NCI-H460 (cell line): ENCODE data around the gene COQ8A. TPM values are rescaled to one million over a fixed set of nuclear protein-coding genes. Genes with fewer than 3 reads are reported as not detected.
"Not testable (repeated sequence)": the region's sequence is repeated elsewhere in the genome, so short reads cannot be mapped to it uniquely, and the experiment has no call there.

Source experiments
- DNase-seq: peaks from one replicate; pipeline ENCODE4 v3.0.0-alpha.2; 2016; ENCODE audit warnings: low read depth; ENCODE audit errors: extremely low read depth
- small RNA-seq, 2 experiments: library from RNA; depleted of rRNA; stranded (forward); fragments of <200 nt; gene quantifications; one replicate each; pipeline ENCODE3, GENCODE V24; 2014
- total RNA-seq: library from RNA; depleted of rRNA; stranded (reverse); fragments of >200 nt; shearing (Covaris generic); gene quantifications from 2 replicates; pipeline ENCODE4 v1.2.3, GENCODE V29; 2014; rRNA removed

Gene COQ8A
- total RNA-seq, 1 experiment from 2014 or later: 24.7 TPM

GRCh38 chr1:226999579-226999978 is 59.5 kb downstream of the COQ8A start:
- not testable (repeated sequence) for DNase-seq

GRCh38 chr1:227002531-227003049 is 62.5 kb downstream of the COQ8A start:
- no peak for DNase-seq

- DNase-seq: no peak
Measured at GRCh38 chr1:227003165-227003564, 63.1 kb downstream of the COQ8A start.

GRCh38 chr1:227004796-227005195 is 64.7 kb downstream of the COQ8A start:
- DNase-seq: no peak

GRCh38 chr1:227006226-227006796 is 66.2 kb downstream of the COQ8A start:
- no peak for DNase-seq

GRCh38 chr1:227009937-227010336 is 69.8 kb downstream of the COQ8A start:
- DNase-seq: no peak

GRCh38 chr1:227010645-227011044 is 70.6 kb downstream of the COQ8A start:
- DNase-seq: no peak

- DNase-seq: no peak
Measured at GRCh38 chr1:227016990-227017389, 76.9 kb downstream of the COQ8A start.

GRCh38 chr1:227032396-227032795 is 92.3 kb downstream of the COQ8A start:
- DNase-seq: no peak

GRCh38 chr1:227033880-227034279 is 93.8 kb downstream of the COQ8A start:
- no peak for DNase-seq

- DNase-seq: no peak
Measured at GRCh38 chr1:227035316-227035715, 95.2 kb downstream of the COQ8A start.

- DNase-seq: no peak
Measured at GRCh38 chr1:227037121-227037520, 97.0 kb downstream of the COQ8A start.

Small RNA genes within 50 kb of the gene (small RNA-seq; reads per million reads assigned to genes)
- 0 reads per million in 2 experiments for gene AL353689.1

Other genes starting within 250 kb of the COQ8A start
- 1.4 TPM in 2 replicates for gene ITPKB, start 201.0 kb upstream of the COQ8A start, total RNA-seq
- gene PSEN2, start 69.7 kb upstream of the COQ8A start, total RNA-seq: 20.0 and 24.1 TPM in 2 replicates